ENCODE results near the gene ZNF540.
"Not testable (repeated sequence)": the region's sequence is repeated elsewhere in the genome, so short reads cannot be mapped to it uniquely, and the experiment has no call there.

The ZNF540 gene

DNA sequence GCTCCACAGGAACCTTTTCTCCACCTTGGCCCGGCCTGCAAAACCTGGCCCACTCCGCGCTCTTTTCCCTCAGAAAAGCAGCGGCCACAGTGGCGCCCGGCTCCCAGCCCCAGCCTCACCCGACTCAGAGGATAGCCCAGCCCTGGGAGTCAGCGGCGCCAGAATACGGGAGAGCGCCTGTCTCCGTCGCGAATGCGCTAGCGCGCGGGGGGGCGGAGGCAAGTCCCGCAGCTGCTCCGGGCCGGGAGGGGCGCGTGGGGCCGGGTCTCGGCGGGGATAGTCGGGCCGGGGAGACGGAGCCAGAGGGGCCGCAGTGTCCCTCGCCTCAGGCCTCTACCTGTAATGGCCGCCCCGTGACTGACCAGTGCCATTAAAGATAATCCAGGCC is 60.6 kb downstream of the ZNF540 start, which contains the start of gene ZFP30:
ZFP30 (minus strand) TSS at position 165 of the 388 bp plus-strand sequence. CDS start 7,643 bp downstream, outside the sequence.
- peak; percentile 60 for DNase-seq (ENCODE audit: low read depth)
- peak within 1 kb of the TSS; percentile 75 for H3K4me3 ChIP-seq (replicated peaks; ENCODE audit: low read depth, low read length)
- TF ChIP-seq, protein P1, sequence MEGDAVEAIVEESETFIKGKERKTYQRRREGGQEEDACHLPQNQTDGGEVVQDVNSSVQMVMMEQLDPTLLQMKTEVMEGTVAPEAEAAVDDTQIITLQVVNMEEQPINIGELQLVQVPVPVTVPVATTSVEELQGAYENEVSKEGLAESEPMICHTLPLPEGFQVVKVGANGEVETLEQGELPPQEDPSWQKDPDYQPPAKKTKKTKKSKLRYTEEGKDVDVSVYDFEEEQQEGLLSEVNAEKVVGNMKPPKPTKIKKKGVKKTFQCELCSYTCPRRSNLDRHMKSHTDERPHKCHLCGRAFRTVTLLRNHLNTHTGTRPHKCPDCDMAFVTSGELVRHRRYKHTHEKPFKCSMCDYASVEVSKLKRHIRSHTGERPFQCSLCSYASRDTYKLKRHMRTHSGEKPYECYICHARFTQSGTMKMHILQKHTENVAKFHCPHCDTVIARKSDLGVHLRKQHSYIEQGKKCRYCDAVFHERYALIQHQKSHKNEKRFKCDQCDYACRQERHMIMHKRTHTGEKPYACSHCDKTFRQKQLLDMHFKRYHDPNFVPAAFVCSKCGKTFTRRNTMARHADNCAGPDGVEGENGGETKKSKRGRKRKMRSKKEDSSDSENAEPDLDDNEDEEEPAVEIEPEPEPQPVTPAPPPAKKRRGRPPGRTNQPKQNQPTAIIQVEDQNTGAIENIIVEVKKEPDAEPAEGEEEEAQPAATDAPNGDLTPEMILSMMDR (IDR thresholded peaks at IDR 0.05; ENCODE audit: low read length, missing control alignments): no peak

DNA sequence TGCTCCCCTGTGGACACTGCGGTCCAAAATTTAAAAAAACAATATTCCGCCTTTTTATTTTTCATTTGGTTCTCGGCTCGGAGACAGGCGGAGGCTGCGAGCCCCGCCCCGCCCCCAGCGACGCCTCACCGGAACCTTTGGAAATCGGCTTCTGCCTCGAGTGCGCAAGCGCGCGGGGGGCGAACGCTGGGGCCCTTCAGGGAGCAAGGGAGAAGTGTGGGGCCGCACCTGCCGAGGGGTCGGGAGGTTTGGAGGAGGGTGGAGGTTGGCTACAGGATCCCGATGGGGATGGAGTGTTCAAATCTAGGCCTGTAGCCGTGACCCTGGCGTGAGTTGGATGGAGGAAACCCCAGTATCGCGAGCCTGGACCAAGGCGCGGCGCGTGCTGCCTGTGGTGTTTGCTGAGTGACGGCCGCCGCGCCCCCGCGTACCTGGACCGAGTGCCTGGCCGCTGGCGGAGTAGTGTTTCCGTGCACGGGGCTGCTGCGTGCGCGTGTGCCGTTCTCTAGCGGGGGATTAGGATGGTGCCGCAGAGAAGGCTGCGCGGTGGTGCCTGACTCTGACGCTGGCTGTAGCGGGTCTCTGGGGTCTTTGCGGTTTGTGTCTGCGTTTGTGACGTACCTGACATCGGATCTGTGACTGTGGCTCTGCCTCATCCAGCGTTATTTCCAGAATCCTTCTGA is 61.2 kb downstream of the ZNF540 start:
- DNase-seq (ENCODE audit: low read depth): peak; percentile 76
- H3K4me3 ChIP-seq (replicated peaks; ENCODE audit: low read depth, low read length): peak overlapping the region; percentile 75
- TF ChIP-seq, protein P1 (IDR thresholded peaks at IDR 0.05; ENCODE audit: low read length, missing control alignments): no peak

DNA sequence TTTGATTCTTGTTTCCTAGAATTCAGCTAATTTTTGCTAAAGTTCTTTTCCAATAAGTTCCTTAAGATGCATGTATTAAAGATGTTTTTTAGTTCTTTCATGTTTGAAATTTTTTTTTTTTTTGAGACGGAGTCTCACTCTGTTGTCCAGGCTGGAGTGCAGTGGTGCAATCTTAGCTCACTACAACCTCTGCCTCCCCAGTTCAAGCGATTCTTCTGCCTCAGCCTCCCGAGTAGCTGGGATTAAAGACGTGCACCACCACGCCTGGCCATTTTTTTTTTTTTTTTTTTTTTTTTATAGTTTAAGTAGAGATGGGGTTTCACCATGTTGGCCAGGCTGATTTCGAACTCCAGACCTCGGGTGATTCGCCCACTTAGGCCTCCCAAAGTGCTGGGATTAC is 62.5 kb downstream of the ZNF540 start:
- not testable (repeated sequence) for H3K4me3 ChIP-seq (replicated peaks; ENCODE audit: low read depth, low read length); DNase-seq (ENCODE audit: low read depth)
